GM12878 (cell line): ENCODE measurements around the gene ITGB2. TPM values are rescaled to one million over a fixed set of nuclear protein-coding genes. Genes with fewer than 3 reads are reported as not detected.

Experiments
- ATAC-seq: fragments of 200-7000 bp; cut with Tn5 transposase; 3 replicates; pipeline ENCODE4 v1.9.1; 2020; ENCODE audit warnings: mild to moderate bottlenecking, moderate library complexity
- BruUV-seq: library from RNA; stranded (reverse); fragments of 400-500 nt; replicated peaks from 2 replicates; lab custom pipeline; 2021; lab: Mats Ljungman, UMichigan
- CTCF ChIA-PET: fragments of 300-600 bp; sonication (Branson Sonifier 250); formaldehyde crosslinking; extraction: SDS; loops from one replicate; lab custom pipeline; 2021; ENCODE audit warnings: inconsistent platforms; lab: Yijun Ruan, JAX
- POLR2A ChIA-PET: fragments of 350-600 bp; formaldehyde crosslinking; extraction: SDS; loops from one replicate; lab custom pipeline; 2021; ENCODE audit warnings: inconsistent platforms; lab: Charles Lee
- RAD21 ChIA-PET: fragments of 300-600 bp; sonication (Branson Sonifier 250); formaldehyde crosslinking; loops from one replicate; lab custom pipeline; 2023; ENCODE audit warnings: antibody characterized with exemption; ENCODE audit not compliant: unreplicated experiment; lab: Charles Lee
- SMC1A ChIA-PET: fragments of 300-600 bp; sonication (Branson Sonifier 250); formaldehyde crosslinking; loops from one replicate; lab custom pipeline; 2023; ENCODE audit not compliant: unreplicated experiment, uncharacterized antibody; lab: Charles Lee
- DNase-seq: peaks from one replicate; pipeline ENCODE4 v3.0.0-alpha.2; 2011; ENCODE audit warnings: low read depth, low spot score
- FAIRE-seq: peaks from 3 replicates; lab custom pipeline; 2011; peaks lifted over from hg19 to GRCh38; lab: Jason Lieb, UNC
- H2AFZ ChIP-seq: 2 replicates; pipeline ENCODE4 v1.6.0; 2011; ENCODE audit warnings: low read depth, low read length, control low read depth; ENCODE audit not compliant: control insufficient read depth
- H3K27ac ChIP-seq: 2 replicates; pipeline ENCODE4 v1.5.1; 2011; ENCODE audit warnings: control low read depth; ENCODE audit not compliant: control insufficient read depth, insufficient read depth
- H3K27me3 ChIP-seq, 2 experiments: replicated peaks in 1 of 2; 2 replicates each; pipeline versions ENCODE4 v1.6.0 to v1.6.1; 2011; ENCODE audit warnings: low read length in 1 of 2; ENCODE audit not compliant: control insufficient read depth in 2 of 2, insufficient read depth in 2 of 2
- H3K36me3 ChIP-seq, 2 experiments: 2 replicates each; pipeline ENCODE4 v1.5.1; 2011; ENCODE audit warnings: low read length in 1 of 2; ENCODE audit not compliant: control insufficient read depth in 2 of 2, insufficient read depth in 2 of 2
- H3K4me1 ChIP-seq: 2 replicates; pipeline ENCODE4 v1.6.1; 2011; ENCODE audit warnings: mild to moderate bottlenecking, low read length, moderate library complexity, mixed read lengths; ENCODE audit not compliant: control insufficient read depth, insufficient read depth
- H3K4me2 ChIP-seq: 2 replicates; pipeline ENCODE4 v1.6.0; 2011; ENCODE audit warnings: control low read depth; ENCODE audit not compliant: control insufficient read depth, insufficient read depth
- H3K4me3 ChIP-seq: fragments of 200-600 bp; sonication (generic); 2 replicates; pipeline ENCODE4 v1.5.1; 2016
- H3K79me2 ChIP-seq: 2 replicates; pipeline ENCODE4 v1.6.0; 2011; ENCODE audit warnings: low read length; ENCODE audit not compliant: control insufficient read depth, insufficient read depth
- H3K9ac ChIP-seq: 2 replicates; pipeline ENCODE4 v1.8.0; 2011; ENCODE audit warnings: low read length, control low read depth, mixed read lengths; ENCODE audit not compliant: control insufficient read depth, insufficient read depth
- H3K9me3 ChIP-seq: replicated peaks from 3 replicates; pipeline ENCODE4 v1.5.1; 2011; ENCODE audit warnings: mild to moderate bottlenecking, low read length; ENCODE audit not compliant: control insufficient read depth, insufficient read depth
- H4K20me1 ChIP-seq: 2 replicates; pipeline ENCODE4 v1.6.0; 2011; ENCODE audit not compliant: control insufficient read depth, insufficient read depth
- DPF2 ChIP-seq: fragments of 450-650 bp; IDR thresholded peaks from 2 replicates; pipeline ENCODE4 v1.6.1; 2017; ENCODE audit warnings: mild to moderate bottlenecking
- HDAC6 ChIP-seq: fragments of 200-600 bp; sonication (generic); IDR thresholded peaks from one replicate; pipeline ENCODE4 v1.8.0; 2017; ENCODE audit warnings: antibody characterized with exemption; ENCODE audit not compliant: unreplicated experiment
- IKZF1 ChIP-seq: fragments of 450-650 bp; conservative IDR thresholded peaks from 2 replicates; pipeline ENCODE4 v1.6.1; 2017; ENCODE audit warnings: antibody characterized with exemption, mild to moderate bottlenecking
- LARP7 ChIP-seq: fragments of 450-650 bp; IDR thresholded peaks from 2 replicates; pipeline ENCODE4 v1.6.1; 2017; ENCODE audit warnings: mild to moderate bottlenecking
- NR2F1 ChIP-seq: fragments of 450-650 bp; conservative IDR thresholded peaks from 2 replicates; pipeline ENCODE4 v1.6.1; 2017; ENCODE audit warnings: mild to moderate bottlenecking
- RCOR1 ChIP-seq: conservative IDR thresholded peaks from 2 replicates; pipeline ENCODE4 v1.6.1; 2012; ENCODE audit warnings: low read depth, low read length, improper control_type of control experiment
- SMAD1 ChIP-seq: fragments of 450-650 bp; IDR thresholded peaks from 2 replicates; pipeline ENCODE4 v1.6.1; 2018; ENCODE audit warnings: mild to moderate bottlenecking, low read depth; ENCODE audit not compliant: partially characterized antibody
- SMARCA5 ChIP-seq: fragments of 450-650 bp; IDR thresholded peaks from 2 replicates; pipeline ENCODE4 v1.6.1; 2017; ENCODE audit warnings: mild to moderate bottlenecking
- TAF1 ChIP-seq: IDR thresholded peaks from 2 replicates; pipeline ENCODE4 v1.6.1; 2011; ENCODE audit warnings: mild to moderate bottlenecking, low read depth, low read length, borderline replicate concordance
- WGBS: methylation state at CpG from one replicate; pipeline ENCODE4 v1.1.6; 2016; ENCODE audit warnings: low lambda C conversion rate; ENCODE audit not compliant: insufficient replicate concordance, insufficient coverage; ENCODE audit errors: missing lambda C conversion rate; 5-methylcytosine and 5-hydroxymethylcytosine counted together
- in situ Hi-C: fragments of 300-500 bp; cut with MboI; formaldehyde crosslinking; loops from 9 replicates; pipeline ENCODE4 v1.14.3; 2018; ENCODE audit warnings: mixed read lengths
- intact Hi-C: fragments of 100-400 bp; cut with micrococcal nuclease; formaldehyde crosslinking; loops from one replicate; pipeline ENCODE4 v1.14.2; 2022; ENCODE audit not compliant: unreplicated experiment
- polyA plus RNA-seq, 11 experiments: library from polyadenylated mRNA; depleted of rRNA in 4 of 11; unstranded in 6 of 11; stranded (reverse) in 5 of 11; fragments of >200 nt; fragmentation: Nextera tagmentation in 4 of 11; fragmentation: Illumina TruSeq in 1 of 11; extraction: Ambion mirVana in 4 of 11; extraction: Trizol in 1 of 11; gene quantifications; 1 replicate in 1 of 11; 2 replicates in 10 of 11; pipeline versions ENCODE4 v1.2.1 to v1.2.3, GENCODE V29; 2011 to 2016; ENCODE audit warnings: inconsistent platforms in 2 of 11, missing spikeins in 2 of 11, low read depth in 1 of 11
- total RNA-seq, 4 experiments: library from RNA; depleted of rRNA in 3 of 4; stranded (reverse); fragments of >200 nt in 3 of 4; fragmentation: Illumina TruSeq in 1 of 4; extraction: Trizol in 1 of 4; gene quantifications; 2 replicates each; pipeline versions ENCODE4 v1.2.1 to v1.2.3, GENCODE V29; 2013 to 2021
- TF ChIP-seq, protein P1 (sequence below): fragments of 450-650 bp; IDR thresholded peaks from 2 replicates; pipeline ENCODE4 v1.6.1; 2017; ENCODE audit warnings: mild to moderate bottlenecking, moderate library complexity
- TF ChIP-seq, protein P2 (sequence below): fragments of 450-650 bp; IDR thresholded peaks from 2 replicates; pipeline ENCODE4 v1.6.1; 2017; ENCODE audit warnings: mild to moderate bottlenecking, moderate library complexity
- TF ChIP-seq, protein P3 (sequence below): IDR thresholded peaks from 2 replicates; pipeline ENCODE4 v1.6.1; 2012; ENCODE audit warnings: low read depth, low read length, improper control_type of control experiment

Gene ITGB2
- total and polyA plus RNA-seq, 10 of the 15 experiments (the other 5 are each of a cell fraction or from before 2014, with no cell fraction given) = 8.0 to 172 (median 58.9) TPM

DNA sequence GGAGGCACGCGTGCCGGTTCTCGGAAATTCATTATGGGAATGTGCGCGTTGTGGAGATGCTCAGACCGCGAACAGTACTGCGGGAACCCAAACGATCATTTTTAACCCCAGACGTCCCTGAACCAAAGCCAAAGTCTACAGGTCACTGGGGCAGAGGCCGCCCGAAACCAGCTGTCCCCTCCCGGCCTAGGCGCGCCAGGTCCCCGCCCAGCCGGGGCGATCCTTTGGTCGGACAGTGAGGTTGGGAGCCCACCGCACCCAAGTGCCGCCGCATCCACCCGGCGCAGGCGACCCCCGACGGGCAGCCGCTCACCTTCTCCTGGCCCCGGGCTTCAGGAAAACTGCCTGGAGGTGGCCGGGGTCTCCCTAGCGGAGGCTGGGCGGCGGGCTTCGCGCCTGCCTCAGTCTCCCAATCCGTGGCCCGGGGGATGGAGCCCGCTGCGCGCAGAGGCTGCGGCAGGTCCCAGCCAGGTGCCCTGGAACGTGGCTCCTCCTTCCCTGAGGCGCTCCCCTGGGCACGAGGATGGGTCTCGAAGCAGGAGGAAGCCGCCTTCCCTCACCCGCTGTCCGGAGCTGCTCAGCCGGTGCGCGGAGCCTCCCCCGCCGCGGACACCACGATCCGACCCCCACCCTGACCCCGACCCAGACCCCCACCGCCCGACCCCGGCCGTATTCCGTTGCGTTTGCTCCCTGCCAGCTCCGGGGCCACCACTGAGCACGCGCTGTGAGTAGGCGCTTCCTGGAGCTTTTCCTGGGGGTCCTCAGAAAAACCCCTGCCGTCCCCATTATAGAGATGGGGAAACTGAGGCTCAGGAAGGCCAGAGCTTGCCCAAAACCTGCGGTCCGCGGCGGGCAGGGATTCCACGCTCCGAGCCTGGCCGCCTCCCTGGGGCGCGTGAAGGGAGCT, 11.1 kb upstream of the ITGB2 start:
- H3K4me3 ChIP-seq = peak overlapping the region; percentile 86
- TSS peak; percentile 80 for BruUV-seq
- H4K20me1 ChIP-seq = peaks cover 6% of the 10 kb centered on the region; the same call in 1 of the 2 replicates
- peak overlapping the region; percentile 66 for H3K4me2 ChIP-seq
- H3K79me2 ChIP-seq = peaks cover 22% of the 10 kb centered on the region
- no peaks in the 10 kb centered on the region for H3K9me3 ChIP-seq
- CTCF ChIA-PET = interaction anchor here (0.5 to 6.1 kb wide), 24 partner anchors 11 to 1215 kb away, joined by 3 to 80 read pairs (median 4); partner anchors contain the start of genes ITGB2, PTTG1IP and UBE2G2
- DNase-seq (no peak), FAIRE-seq (no peak), ATAC-seq (peak; percentile 10)
- H3K9ac ChIP-seq = peak overlapping the region; percentile 78
- peak overlapping the region; percentile 51 for H2AFZ ChIP-seq
- H3K27ac ChIP-seq = peak overlapping the region; percentile 70
- RAD21 ChIA-PET = interaction anchor here (0.7 to 3.3 kb wide), 23 partner anchors 9 to 337 kb away, joined by 3 to 35 read pairs (median 5); partner anchors contain the start of genes ITGB2, PTTG1IP, SLX9 and SUMO3
- H3K36me3 ChIP-seq = peaks cover 1 to 4% of the 10 kb centered on the region in 2 experiments; a peak in 2 of 4 replicates
- in situ Hi-C loops = loop anchor here (10.0 kb wide), 1 partner anchor 47 kb away; no protein-coding TSS in a partner anchor
- no peaks in the 10 kb centered on the region for H3K27me3 ChIP-seq
- H3K4me1 ChIP-seq = peaks cover 39% of the 10 kb centered on the region
- POLR2A ChIA-PET = interaction anchor here (0.7 to 4.5 kb wide), 9 partner anchors 11 to 130 kb away, joined by 4 to 33 read pairs (median 6); partner anchors contain the start of genes ITGB2, PTTG1IP and UBE2G2
- WGBS = under 1% methylated on average over 75 of the region's 78 CpGs
- intact Hi-C loops = loop anchor here (1.0 to 5.0 kb wide), 4 partner anchors 39 to 129 kb away; partner anchors contain the start of genes SUMO3 and UBE2G2
- SMC1A ChIA-PET = interaction anchor here (0.6 to 6.2 kb wide), 13 partner anchors 14 to 199 kb away, joined by 3 to 56 read pairs (median 5); partner anchors contain the start of genes PTTG1IP and UBE2G2
- TF ChIP-seq IKZF1 (peak; percentile 31), HDAC6 (peak; percentile 18), LARP7 (peak; percentile 61), DPF2 (0 out of 2 replicates have a peak, but pooled peaks have one; percentile 46), SMARCA5 (peak; percentile 46; the same call in 1 of the 2 replicates), TAF1 (0 out of 2 replicates have a peak, but pooled peaks have one; percentile 7), NR2F1 (peak; percentile 38; the same call in 1 of the 2 replicates), RCOR1 (no peak), SMAD1 (no peak)
- TF ChIP-seq, protein P1, sequence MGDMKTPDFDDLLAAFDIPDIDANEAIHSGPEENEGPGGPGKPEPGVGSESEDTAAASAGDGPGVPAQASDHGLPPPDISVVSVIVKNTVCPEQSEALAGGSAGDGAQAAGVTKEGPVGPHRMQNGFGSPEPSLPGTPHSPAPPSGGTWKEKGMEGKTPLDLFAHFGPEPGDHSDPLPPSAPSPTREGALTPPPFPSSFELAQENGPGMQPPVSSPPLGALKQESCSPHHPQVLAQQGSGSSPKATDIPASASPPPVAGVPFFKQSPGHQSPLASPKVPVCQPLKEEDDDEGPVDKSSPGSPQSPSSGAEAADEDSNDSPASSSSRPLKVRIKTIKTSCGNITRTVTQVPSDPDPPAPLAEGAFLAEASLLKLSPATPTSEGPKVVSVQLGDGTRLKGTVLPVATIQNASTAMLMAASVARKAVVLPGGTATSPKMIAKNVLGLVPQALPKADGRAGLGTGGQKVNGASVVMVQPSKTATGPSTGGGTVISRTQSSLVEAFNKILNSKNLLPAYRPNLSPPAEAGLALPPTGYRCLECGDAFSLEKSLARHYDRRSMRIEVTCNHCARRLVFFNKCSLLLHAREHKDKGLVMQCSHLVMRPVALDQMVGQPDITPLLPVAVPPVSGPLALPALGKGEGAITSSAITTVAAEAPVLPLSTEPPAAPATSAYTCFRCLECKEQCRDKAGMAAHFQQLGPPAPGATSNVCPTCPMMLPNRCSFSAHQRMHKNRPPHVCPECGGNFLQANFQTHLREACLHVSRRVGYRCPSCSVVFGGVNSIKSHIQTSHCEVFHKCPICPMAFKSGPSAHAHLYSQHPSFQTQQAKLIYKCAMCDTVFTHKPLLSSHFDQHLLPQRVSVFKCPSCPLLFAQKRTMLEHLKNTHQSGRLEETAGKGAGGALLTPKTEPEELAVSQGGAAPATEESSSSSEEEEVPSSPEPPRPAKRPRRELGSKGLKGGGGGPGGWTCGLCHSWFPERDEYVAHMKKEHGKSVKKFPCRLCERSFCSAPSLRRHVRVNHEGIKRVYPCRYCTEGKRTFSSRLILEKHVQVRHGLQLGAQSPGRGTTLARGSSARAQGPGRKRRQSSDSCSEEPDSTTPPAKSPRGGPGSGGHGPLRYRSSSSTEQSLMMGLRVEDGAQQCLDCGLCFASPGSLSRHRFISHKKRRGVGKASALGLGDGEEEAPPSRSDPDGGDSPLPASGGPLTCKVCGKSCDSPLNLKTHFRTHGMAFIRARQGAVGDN = 0 out of 2 replicates have a peak, but pooled peaks have one; percentile 31
- TF ChIP-seq, protein P2, sequence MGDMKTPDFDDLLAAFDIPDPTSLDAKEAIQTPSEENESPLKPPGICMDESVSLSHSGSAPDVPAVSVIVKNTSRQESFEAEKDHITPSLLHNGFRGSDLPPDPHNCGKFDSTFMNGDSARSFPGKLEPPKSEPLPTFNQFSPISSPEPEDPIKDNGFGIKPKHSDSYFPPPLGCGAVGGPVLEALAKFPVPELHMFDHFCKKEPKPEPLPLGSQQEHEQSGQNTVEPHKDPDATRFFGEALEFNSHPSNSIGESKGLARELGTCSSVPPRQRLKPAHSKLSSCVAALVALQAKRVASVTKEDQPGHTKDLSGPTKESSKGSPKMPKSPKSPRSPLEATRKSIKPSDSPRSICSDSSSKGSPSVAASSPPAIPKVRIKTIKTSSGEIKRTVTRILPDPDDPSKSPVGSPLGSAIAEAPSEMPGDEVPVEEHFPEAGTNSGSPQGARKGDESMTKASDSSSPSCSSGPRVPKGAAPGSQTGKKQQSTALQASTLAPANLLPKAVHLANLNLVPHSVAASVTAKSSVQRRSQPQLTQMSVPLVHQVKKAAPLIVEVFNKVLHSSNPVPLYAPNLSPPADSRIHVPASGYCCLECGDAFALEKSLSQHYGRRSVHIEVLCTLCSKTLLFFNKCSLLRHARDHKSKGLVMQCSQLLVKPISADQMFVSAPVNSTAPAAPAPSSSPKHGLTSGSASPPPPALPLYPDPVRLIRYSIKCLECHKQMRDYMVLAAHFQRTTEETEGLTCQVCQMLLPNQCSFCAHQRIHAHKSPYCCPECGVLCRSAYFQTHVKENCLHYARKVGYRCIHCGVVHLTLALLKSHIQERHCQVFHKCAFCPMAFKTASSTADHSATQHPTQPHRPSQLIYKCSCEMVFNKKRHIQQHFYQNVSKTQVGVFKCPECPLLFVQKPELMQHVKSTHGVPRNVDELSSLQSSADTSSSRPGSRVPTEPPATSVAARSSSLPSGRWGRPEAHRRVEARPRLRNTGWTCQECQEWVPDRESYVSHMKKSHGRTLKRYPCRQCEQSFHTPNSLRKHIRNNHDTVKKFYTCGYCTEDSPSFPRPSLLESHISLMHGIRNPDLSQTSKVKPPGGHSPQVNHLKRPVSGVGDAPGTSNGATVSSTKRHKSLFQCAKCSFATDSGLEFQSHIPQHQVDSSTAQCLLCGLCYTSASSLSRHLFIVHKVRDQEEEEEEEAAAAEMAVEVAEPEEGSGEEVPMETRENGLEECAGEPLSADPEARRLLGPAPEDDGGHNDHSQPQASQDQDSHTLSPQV = no peak
- TF ChIP-seq, protein P3, sequence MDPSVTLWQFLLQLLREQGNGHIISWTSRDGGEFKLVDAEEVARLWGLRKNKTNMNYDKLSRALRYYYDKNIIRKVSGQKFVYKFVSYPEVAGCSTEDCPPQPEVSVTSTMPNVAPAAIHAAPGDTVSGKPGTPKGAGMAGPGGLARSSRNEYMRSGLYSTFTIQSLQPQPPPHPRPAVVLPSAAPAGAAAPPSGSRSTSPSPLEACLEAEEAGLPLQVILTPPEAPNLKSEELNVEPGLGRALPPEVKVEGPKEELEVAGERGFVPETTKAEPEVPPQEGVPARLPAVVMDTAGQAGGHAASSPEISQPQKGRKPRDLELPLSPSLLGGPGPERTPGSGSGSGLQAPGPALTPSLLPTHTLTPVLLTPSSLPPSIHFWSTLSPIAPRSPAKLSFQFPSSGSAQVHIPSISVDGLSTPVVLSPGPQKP = no peak
